LNCaP clone FGC (cell line): ENCODE data around the gene HIPK2.

Source experiments
- DNase-seq: peaks from one replicate; pipeline ENCODE4 v3.0.0-alpha.2; 2011; ENCODE audit warnings: low read depth
- H3K4me3 ChIP-seq: 2 replicates; pipeline ENCODE4 v1.5.1; 2011; ENCODE audit warnings: mild to moderate bottlenecking, low read depth, low read length, control low read depth
- TF ChIP-seq, protein P1 (sequence below): IDR thresholded peaks from 2 replicates; pipeline ENCODE4 v1.5.1; 2012; ENCODE audit warnings: mild to moderate bottlenecking; ENCODE audit not compliant: control insufficient read depth, insufficient read depth; ENCODE audit errors: extremely low read depth

HIPK2 gene

DNA sequence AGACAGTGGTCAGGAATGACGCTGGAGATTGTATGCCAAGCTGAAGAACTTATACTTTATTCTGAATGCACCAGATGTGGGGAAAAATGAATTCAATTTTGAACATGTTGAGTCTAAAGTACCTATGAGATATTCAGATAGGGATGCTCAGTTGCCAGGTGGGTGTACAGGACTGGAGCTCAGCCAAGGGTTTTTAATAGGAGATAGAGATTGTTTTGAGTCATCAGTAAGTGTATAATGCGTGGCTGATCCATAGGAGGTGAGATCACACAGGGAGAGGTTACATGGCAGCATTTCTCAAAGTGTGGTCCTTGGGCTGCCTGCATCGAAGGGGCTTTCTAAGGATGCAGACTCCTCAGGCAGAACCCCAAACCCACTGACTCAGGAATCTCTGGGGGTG is 6.8 kb upstream of the HIPK2 start:
- no peak overlapping the region for H3K4me3 ChIP-seq

GRCh38 chr7:139783647-139784385 is 6.0 kb upstream of the HIPK2 start:
- TF ChIP-seq, protein P1, sequence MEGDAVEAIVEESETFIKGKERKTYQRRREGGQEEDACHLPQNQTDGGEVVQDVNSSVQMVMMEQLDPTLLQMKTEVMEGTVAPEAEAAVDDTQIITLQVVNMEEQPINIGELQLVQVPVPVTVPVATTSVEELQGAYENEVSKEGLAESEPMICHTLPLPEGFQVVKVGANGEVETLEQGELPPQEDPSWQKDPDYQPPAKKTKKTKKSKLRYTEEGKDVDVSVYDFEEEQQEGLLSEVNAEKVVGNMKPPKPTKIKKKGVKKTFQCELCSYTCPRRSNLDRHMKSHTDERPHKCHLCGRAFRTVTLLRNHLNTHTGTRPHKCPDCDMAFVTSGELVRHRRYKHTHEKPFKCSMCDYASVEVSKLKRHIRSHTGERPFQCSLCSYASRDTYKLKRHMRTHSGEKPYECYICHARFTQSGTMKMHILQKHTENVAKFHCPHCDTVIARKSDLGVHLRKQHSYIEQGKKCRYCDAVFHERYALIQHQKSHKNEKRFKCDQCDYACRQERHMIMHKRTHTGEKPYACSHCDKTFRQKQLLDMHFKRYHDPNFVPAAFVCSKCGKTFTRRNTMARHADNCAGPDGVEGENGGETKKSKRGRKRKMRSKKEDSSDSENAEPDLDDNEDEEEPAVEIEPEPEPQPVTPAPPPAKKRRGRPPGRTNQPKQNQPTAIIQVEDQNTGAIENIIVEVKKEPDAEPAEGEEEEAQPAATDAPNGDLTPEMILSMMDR: no peak
- no peak for DNase-seq

More for the DNA sequence above, 6.8 kb upstream of the HIPK2 start:
- no peak for DNase-seq
- TF ChIP-seq, protein P1: no peak

GRCh38 chr7:139782932-139783331 is 5.1 kb upstream of the HIPK2 start:
- no peak for DNase-seq
- TF ChIP-seq, protein P1: no peak
- H3K4me3 ChIP-seq: no peak overlapping the region

More at GRCh38 chr7:139783647-139784385, 6.0 kb upstream of the HIPK2 start:
- no peak overlapping the region for H3K4me3 ChIP-seq

- TF ChIP-seq, protein P1: no peak
- peak overlapping the region; percentile 68 for H3K4me3 ChIP-seq
- DNase-seq: no peak
Observed at GRCh38 chr7:139777133-139777891, 486 bp downstream of the HIPK2 start.

- DNase-seq: no peak
- H3K4me3 ChIP-seq: peak overlapping the region; percentile 68
- TF ChIP-seq, protein P1: no peak
Observed at GRCh38 chr7:139776486-139777132, 1.2 kb downstream of the HIPK2 start.

GRCh38 chr7:139775829-139776266 is 1.9 kb downstream of the HIPK2 start:
- peak overlapping the region; percentile 68 for H3K4me3 ChIP-seq
- DNase-seq: peak; percentile 47
- TF ChIP-seq, protein P1: peak; percentile 63
